ENCODE results near the gene P3H2. TPM values are rescaled to one million over a fixed set of nuclear protein-coding genes. Genes with fewer than 3 reads are reported as not detected.

The P3H2 gene
- total RNA-seq, 1 experiment from 2014 or later, result 0.76 TPM

DNA sequence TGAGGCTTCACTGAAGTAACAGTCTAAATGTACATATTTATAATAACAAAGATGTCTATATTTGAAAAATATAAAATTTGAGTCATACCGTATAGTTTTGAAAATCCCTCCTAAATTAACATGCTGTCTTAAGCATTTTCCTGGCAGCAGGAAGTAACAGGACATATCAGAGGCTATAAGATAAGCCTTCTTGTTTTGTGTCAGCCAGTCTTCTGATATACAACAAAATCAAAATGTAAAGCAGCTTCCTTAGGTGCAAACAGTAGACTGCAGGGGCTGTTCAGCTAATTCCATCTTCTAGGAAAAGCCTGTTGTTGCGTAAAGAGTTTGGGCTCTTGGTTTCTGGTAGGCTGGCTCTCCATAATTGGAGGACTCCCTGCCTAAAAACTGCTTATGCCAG, 56.0 kb downstream of the P3H2 start:
- Histone ChIP-seq H4K20me1 (ENCODE audit: insufficient read depth) (no peaks in the 10 kb centered on the region), H3K27me3 (ENCODE audit: insufficient read depth, low read length) (no peaks in the 10 kb centered on the region), H3K27ac (ENCODE audit: low read depth, low read length) (no peak overlapping the region), H3K79me2 (ENCODE audit: insufficient read depth, low read length) (no peaks in the 10 kb centered on the region), H3K4me3 (replicated peaks in 1 of 2; ENCODE audit: low read depth in 1 of 2, low read length in 2 of 2) (no peak overlapping the region), H3K4me2 (ENCODE audit: low read length) (peak overlapping the region; percentile 43; the same call in 1 of the 2 replicates), H2AFZ (ENCODE audit: low read depth, low read length, poor library complexity, severe bottlenecking) (no peak overlapping the region), H3K36me3 (ENCODE audit: control insufficient read depth in 1 of 2, insufficient read depth in 2 of 2, low read length in 2 of 2) (no peaks in the 10 kb centered on the region), H3K9me2 (ENCODE audit: insufficient read depth) (no peaks in the 10 kb centered on the region), H3K9ac (ENCODE audit: low read length) (no peak overlapping the region), H3K9me3 (ENCODE audit: control insufficient read depth in 1 of 2, insufficient read depth in 1 of 2, low read depth in 1 of 2, low read length in 2 of 2) (no peaks in the 10 kb centered on the region), H3K4me1 (ENCODE audit: control insufficient read depth in 1 of 2, insufficient read depth in 2 of 2, low read length in 2 of 2) (peaks cover 11 to 15% of the 10 kb centered on the region in 2 experiments)
- ATAC-seq, result no peak
- no peak for DNase-seq (ENCODE audit: low read depth, low spot score)
- BruUV-seq (replicated peaks), result no TSS peak
- RAD21 ChIA-PET (ENCODE audit: low non-redundant PET in 1 of 2, low total read pairs in 2 of 2, uncharacterized antibody in 2 of 2, unreplicated experiment in 2 of 2), result no interaction called here
- CTCF ChIA-PET, result no interaction called here
- POLR2A ChIA-PET, result interaction anchor here (1.4 kb wide), 1 partner anchor 9 kb away, joined by 3 read pairs; no protein-coding TSS in a partner anchor
- intact Hi-C loops (cut with micrococcal nuclease), result loop anchor here (10.0 kb wide), 1 partner anchor 60 kb away; no protein-coding TSS in a partner anchor
- TF ChIP-seq JUND (IDR thresholded peaks at IDR 0.05), result no peak
- TF ChIP-seq EZH2 (IDR thresholded peaks at IDR 0.05), result no peak
- no peak for TF ChIP-seq RAD21 (IDR thresholded peaks at IDR 0.05; ENCODE audit: low read depth)
- TF ChIP-seq EZH2phosphoT487 (IDR thresholded peaks at IDR 0.05; ENCODE audit: borderline replicate concordance), result no peak
- TF ChIP-seq SRF (IDR thresholded peaks at IDR 0.05; ENCODE audit: low read depth), result no peak
- TF ChIP-seq, protein P1, sequence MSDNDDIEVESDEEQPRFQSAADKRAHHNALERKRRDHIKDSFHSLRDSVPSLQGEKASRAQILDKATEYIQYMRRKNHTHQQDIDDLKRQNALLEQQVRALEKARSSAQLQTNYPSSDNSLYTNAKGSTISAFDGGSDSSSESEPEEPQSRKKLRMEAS (IDR thresholded peaks at IDR 0.05), result no peak
- no peak for TF ChIP-seq ZFX (IDR thresholded peaks at IDR 0.05)

- no peaks in the 10 kb centered on the region for H3K9me3 ChIP-seq (ENCODE audit: control insufficient read depth in 1 of 2, insufficient read depth in 1 of 2, low read depth in 1 of 2, low read length in 2 of 2)
- no peaks in the 10 kb centered on the region for H4K20me1 ChIP-seq (ENCODE audit: insufficient read depth)
- H3K79me2 ChIP-seq (ENCODE audit: insufficient read depth, low read length), result no peaks in the 10 kb centered on the region
- peak overlapping the region; percentile 43; the same call in 1 of the 2 replicates for H3K4me2 ChIP-seq (ENCODE audit: low read length)
- no peaks in the 10 kb centered on the region for H3K36me3 ChIP-seq (ENCODE audit: control insufficient read depth in 1 of 2, insufficient read depth in 2 of 2, low read length in 2 of 2)
- intact Hi-C loops (cut with micrococcal nuclease), result loop anchor here (10.0 kb wide), 1 partner anchor 59 kb away; no protein-coding TSS in a partner anchor
- ChIA-PET CTCF (no interaction called here), RAD21 (ENCODE audit: low non-redundant PET in 1 of 2, low total read pairs in 2 of 2, uncharacterized antibody in 2 of 2, unreplicated experiment in 2 of 2) (no interaction called here), POLR2A (interaction anchor here (1.4 kb wide), 1 partner anchor 10 kb away, joined by 3 read pairs; no protein-coding TSS in a partner anchor)
- BruUV-seq (replicated peaks), result no TSS peak
- H3K9me2 ChIP-seq (ENCODE audit: insufficient read depth), result no peaks in the 10 kb centered on the region
- peak; percentile 33 for DNase-seq (ENCODE audit: low read depth, low spot score)
- peak; percentile 82 for ATAC-seq
- TF ChIP-seq, protein P2, sequence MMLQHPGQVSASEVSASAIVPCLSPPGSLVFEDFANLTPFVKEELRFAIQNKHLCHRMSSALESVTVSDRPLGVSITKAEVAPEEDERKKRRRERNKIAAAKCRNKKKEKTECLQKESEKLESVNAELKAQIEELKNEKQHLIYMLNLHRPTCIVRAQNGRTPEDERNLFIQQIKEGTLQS (IDR thresholded peaks at IDR 0.05), result no peak
- TF ChIP-seq YY1 (IDR thresholded peaks at IDR 0.05; ENCODE audit: extremely low read depth, insufficient replicate concordance, low read depth, low read length) (no peak), ZFX (IDR thresholded peaks at IDR 0.05) (no peak), FOSL1 (IDR thresholded peaks at IDR 0.05; ENCODE audit: low read depth) (peak; percentile 54), RAD21 (IDR thresholded peaks at IDR 0.05; ENCODE audit: low read depth) (no peak), SP1 (IDR thresholded peaks at IDR 0.05; ENCODE audit: low read depth) (0 out of 2 replicates have a peak, but pooled peaks have one; percentile 22), JUND (IDR thresholded peaks at IDR 0.05) (peak; percentile 44), SIN3A (IDR thresholded peaks at IDR 0.05; ENCODE audit: low read depth) (no peak), CTCF (IDR thresholded peaks at IDR 0.05 in 2 of 3, conservative IDR thresholded peaks at IDR 0.05 in 1 of 3; ENCODE audit: borderline replicate concordance in 1 of 3, insufficient read depth in 1 of 3, low read depth in 2 of 3, low read length in 2 of 3) (no peak), CEBPB (IDR thresholded peaks at IDR 0.05; ENCODE audit: low read depth) (no peak), ZNF274 (IDR thresholded peaks at IDR 0.05; ENCODE audit: low read depth, low read length) (no peak), POLR2AphosphoS5 (IDR thresholded peaks at IDR 0.05; ENCODE audit: low read depth, low read length) (no peak)
- peaks cover 11 to 15% of the 10 kb centered on the region in 2 experiments for H3K4me1 ChIP-seq (ENCODE audit: control insufficient read depth in 1 of 2, insufficient read depth in 2 of 2, low read length in 2 of 2)
- no peak overlapping the region for H2AFZ ChIP-seq (ENCODE audit: low read depth, low read length, poor library complexity, severe bottlenecking)
- no peaks in the 10 kb centered on the region for H3K27me3 ChIP-seq (ENCODE audit: insufficient read depth, low read length)
- H3K27ac ChIP-seq (ENCODE audit: low read depth, low read length), result no peak overlapping the region
- no peak overlapping the region for H3K9ac ChIP-seq (ENCODE audit: low read length)
- H3K4me3 ChIP-seq (replicated peaks in 1 of 2; ENCODE audit: low read depth in 1 of 2, low read length in 2 of 2), result no peak overlapping the region
These were observed 56.6 kb downstream of the P3H2 start for GRCh38 chr3:190064112-190064511.

Measured in HCT116 (cell line).